A549 (cell line): ENCODE data around the gene GANAB.

Source experiments
- CBX2 ChIP-seq: fragments of 200-600 bp; sonication (generic); IDR thresholded peaks from 2 replicates; pipeline ENCODE4 v1.6.1; 2016; ENCODE audit warnings: low read depth, mild to moderate bottlenecking, borderline replicate concordance
- CHD2 ChIP-seq: fragments of 150-350 bp; IDR thresholded peaks from 2 replicates; pipeline ENCODE4 v1.6.1; 2014; ENCODE audit warnings: low read length; ENCODE audit not compliant: partially characterized antibody
- CHD4 ChIP-seq: fragments of 200-600 bp; sonication (generic); IDR thresholded peaks from 2 replicates; pipeline ENCODE4 v1.6.1; 2016; ENCODE audit warnings: antibody characterized with exemption, mild to moderate bottlenecking, borderline replicate concordance
- CTCF ChIP-seq: fragments of >200 bp; sonication (Bioruptor Twin); formaldehyde crosslinking; IDR thresholded peaks from 3 replicates; pipeline ENCODE4 v1.5.1; 2016
- JUN ChIP-seq, 2 experiments: fragments of >200 bp; sonication (Bioruptor Twin); formaldehyde crosslinking; IDR thresholded peaks; 2 replicates in 1 of 2; 3 replicates in 1 of 2; pipeline ENCODE4 v1.6.1; 2016 to 2017
- ZC3H11A ChIP-seq: fragments of 450-650 bp; IDR thresholded peaks from 2 replicates; pipeline ENCODE4 v1.6.1; 2014; ENCODE audit warnings: antibody characterized with exemption, mild to moderate bottlenecking

DNA sequence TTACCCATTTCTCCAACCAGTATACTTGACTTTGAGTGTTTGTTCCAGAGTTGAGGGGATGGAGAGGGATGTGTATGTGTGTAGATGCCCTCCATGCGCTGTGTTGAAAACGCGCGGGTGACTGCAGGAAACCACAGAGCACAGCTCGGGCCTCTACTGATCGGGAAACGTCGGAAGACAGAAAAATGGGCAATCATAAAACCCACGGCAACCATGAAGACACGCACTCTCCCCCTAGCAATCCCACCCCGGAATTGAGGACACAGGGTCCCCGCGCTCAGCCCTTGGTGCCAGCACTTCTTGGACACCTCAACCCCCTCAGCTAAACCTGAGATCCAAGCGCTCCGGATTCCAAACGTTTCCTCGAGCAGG lies 24.8 kb upstream of the GANAB start:
- TF ChIP-seq CTCF (no peak), CHD2 (no peak), ZC3H11A (no peak), CHD4 (no peak), CBX2 (no peak), JUN (IDR thresholded peaks at IDR 0.05) (no peak)
